ENCODE results near the gene KRT6B.
"Not testable (repeated sequence)": the region's sequence is repeated elsewhere in the genome, so short reads cannot be mapped to it uniquely, and the experiment has no call there.

KRT6B gene

DNA sequence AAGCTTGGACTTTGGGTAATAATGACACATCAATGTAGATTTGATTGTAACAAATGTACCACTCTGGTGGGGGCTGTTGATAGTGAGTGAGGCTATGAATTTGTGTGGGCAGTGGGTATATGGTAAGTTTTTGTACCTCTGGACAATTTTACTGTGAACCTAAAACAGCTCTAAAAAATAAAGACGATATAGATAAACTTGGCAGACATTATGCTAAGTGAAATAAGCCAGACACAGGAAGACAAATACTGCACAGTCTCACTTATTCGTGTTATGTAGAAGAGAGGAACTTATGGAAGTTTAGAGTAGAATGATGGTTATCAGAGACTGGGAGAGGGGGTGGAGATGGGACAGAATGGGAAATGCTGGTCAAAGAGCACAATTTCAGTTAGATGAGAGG, 13.0 kb upstream of the KRT6B start:
- DNase-seq: no peak

DNA sequence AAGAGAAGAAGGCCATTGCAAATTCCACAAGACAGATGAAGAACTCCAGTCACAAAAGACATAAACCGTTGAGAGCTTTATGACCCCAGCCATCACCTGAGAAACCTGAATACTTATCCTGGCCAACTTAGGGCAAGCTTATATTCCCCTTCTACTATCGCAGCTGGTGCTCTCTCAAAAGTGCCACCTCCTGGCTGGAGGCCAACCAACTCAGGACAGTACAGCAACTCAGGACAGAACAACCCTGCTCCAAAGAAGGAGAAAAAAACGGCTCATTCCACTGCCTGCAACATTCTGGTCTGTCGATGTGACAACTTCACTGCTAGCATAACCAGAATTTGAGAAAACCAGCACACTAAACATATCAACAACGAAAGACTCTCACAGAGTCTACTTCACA, 9.7 kb upstream of the KRT6B start:
- DNase-seq: no peak

DNA sequence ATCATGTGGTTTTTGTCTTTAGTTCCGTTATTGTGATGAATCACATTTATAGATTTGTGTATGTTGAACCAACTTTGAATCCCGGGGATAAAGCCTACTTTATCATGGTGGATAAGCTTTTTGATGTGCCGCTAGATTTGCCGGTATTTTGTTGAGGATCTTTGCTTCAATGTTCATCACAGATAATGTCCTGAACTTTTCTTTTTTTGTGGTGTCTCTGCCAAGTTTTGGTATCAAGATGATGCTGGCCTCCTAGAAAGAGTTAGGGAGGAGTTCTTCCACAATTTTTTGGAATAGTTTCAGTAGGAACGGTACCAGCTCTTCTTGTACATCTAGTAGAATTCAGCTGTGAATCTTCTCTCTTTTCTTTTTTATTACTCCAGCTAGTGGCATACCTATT, 6.9 kb upstream of the KRT6B start:
- DNase-seq: no peak

DNA sequence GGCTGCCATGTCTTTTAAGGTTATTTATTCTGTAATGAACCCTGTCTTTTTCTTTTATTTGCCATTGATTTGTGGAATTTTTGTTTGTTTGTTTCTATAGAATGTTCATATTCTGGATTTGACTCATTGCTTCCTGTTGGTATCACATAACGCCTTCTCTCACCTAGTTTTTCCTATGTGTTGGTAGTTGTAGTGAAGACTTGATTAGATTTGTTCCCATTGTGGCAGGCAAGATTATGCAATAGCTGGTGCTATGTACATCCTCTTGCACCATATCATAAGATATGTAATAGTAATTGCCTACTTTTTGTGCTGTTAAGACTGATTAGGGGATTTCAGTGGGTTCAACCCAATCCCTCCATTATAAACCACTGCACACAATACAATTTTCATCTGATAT, 3.9 kb upstream of the KRT6B start:
- DNase-seq: peak; percentile 6

DNA sequence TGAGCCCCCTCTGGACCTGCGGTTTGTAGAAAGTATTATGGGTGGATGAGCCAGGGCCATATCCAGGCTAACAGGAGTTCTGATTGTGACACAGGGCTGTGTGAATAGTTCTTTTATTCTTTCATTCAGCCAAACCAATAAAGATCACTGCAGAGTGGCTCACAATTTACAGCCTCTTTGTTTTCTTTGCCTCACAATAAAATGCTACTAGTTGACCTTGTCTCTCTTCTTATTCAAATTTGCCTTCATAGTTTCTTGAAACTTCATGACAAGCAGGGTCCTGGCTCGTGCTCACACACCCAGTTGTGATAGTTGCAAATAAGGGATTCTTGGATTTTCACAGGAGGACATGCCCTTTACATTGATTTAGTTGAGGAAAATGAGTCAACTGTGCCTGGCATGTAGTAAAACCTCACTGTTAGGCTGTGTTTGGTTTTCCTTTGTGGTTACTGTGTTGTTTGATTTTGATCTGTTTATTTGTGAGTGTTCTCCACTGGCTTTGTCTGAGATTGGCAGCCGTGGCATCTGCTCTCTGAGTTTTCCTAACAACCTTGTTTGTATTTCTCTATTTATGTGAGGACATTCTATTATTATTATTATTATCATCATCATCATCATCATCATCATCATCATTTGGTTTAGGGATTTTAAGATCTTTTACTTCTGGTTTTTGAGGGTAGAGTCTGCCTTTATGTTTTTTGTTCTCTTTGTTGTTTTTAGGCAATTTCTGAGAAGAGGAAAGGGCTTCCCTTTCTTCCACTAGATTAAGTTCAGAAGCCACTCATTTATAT, 2.7 kb upstream of the KRT6B start:
- peak; percentile 9 for DNase-seq

DNA sequence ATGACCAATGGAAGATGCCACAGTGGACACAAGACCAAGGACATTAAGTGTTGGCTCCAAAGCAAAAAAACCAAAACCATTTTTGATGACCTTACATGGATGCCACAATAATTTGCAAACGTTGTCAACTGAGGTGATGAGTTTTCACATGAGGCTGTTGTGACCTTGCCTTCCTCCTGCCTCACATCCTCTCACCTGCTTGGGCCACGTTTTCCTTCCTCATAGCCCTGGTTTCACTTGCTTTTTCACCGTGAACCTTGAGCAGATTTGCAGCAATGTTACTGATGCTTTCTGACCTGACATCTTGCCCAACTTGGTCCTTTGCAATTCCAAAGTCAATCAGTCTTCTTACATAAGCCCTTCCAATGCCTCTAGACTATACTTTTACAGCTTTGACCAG, 3.7 kb downstream of the KRT6B start:
- no peak for DNase-seq

DNA sequence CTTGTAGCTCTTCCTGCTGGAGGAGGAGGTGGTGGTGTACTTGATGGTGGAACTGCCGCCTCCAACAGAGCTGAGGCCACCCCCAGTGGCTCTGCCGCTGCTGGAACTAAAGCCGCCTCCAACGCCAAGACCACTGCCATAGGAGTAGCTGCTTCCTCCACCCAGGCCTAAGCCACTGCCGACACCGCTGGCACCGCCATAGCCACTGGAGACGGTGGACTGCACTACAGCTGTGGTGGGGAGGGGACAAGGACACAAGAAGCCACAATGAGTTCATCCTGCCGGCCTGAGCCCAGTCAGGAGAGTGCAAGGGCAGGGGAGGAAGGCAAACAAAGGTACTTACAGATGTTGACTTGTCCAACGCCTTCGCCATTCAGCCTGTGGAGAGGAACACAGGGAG, 4.8 kb downstream of the KRT6B start:
- not testable (repeated sequence) for DNase-seq

DNA sequence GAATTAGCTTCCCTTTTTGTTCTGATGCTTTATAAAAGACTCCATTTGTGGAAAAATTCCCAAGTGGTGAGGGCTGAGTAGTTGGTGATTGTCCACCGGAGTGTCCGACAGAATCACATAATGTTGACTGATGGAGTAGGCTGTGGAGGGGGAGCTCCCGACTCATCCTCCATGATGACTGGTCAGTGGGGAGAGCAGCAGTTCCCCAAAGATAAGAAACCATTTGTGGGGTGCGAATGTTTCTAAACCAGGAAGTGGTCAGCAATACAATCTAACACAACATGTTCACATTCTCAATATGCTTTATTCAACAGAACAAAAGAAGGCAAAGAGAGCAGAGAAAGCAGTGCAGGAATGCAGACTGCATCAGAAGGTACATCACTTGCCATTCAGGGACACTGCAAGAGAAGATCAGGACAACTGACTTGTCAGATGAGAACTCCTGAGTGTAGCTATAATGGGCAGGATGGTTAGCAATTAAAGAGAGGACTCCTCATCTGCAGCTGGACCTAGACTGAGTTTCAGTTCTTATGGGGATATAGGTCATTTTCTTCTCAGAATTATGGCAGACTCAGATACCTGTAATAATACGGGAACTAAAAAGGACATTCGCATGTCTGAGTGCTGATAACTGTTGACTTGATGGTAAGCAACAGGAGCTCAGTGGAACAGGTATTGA, 5.4 kb downstream of the KRT6B start:
- no peak for DNase-seq

DNA sequence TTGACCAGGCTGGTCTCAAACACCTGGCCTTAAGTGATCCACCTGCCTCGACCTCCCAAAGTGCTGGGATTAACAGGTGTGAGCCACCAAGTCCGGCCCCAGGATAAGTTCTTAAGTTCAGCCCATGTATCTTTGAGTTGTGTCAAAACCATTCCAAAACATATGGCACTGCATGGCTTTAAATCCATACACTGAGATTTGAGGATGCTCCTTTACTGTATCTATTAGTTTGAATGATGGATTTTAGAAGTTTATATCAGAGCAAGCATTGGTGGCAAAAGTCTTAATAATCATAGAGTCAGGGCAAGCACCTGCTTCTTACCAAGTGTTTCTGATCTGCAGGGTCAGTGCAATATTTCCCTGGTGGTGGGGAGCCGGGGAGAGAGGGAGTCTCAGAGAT, 6.1 kb downstream of the KRT6B start:
- no peak for DNase-seq

DNA sequence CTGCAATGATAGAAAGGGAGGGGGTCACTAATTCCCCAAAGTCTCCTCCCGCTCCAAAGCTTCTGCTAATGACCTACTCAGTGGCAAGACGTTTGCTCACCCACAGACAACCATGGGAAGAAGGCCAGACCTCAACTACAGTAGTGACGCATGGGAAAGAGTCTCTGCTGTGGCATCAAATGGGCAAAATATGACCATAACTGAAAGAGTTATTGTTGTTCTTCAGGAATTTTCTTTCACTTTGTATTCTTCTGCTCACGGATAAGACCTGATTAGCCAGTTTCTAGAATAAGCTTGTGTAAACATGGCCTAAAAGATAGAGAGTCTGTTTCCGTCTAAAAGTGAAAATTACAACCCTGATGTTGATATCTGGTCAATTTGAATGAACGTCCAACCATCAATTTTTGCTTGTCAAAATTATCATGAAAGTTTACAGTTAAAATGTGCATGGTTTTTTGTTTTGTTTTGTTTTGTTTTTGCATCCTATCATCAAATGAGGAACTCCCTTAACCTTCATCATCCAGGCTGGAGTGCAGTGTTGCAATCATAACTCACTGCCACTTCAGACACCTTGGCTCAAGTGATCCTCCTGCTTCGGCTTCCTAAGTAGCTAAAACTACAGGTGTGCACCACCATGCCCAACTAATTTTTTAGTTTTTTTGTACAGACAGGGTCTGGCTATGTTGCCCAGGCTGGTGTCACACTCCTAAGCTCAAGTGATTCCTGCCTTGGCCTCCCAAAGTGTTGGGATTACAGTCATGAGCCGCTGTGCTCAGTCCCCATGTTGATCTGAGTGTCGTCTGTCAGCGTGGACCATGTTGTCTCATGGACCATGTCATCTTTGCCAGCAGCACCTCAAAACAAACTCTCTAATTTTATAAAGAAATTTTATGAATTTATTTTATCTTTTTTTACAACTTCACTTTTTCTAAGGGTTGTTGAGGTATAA, 7.0 kb downstream of the KRT6B start:
- no peak for DNase-seq

DNA sequence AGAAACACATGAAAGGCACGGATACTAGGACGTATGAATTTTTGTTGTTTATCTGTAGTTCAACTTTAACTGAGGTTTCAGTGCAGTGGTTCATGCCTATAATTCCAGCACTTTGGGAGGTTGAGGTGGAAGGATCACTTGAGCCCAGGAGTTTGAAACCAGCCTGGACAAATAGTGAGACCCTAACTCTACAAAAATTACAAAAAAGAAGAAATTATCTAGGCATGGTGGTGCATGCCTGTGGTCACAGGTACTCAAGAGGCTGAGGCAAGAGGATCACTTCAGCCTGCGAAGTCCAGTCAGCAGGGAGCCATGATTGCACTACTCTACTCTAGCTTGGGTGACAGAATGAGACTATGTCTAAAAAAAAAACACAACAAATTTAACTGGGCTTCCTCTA, 8.0 kb downstream of the KRT6B start:
- DNase-seq: no peak

DNA sequence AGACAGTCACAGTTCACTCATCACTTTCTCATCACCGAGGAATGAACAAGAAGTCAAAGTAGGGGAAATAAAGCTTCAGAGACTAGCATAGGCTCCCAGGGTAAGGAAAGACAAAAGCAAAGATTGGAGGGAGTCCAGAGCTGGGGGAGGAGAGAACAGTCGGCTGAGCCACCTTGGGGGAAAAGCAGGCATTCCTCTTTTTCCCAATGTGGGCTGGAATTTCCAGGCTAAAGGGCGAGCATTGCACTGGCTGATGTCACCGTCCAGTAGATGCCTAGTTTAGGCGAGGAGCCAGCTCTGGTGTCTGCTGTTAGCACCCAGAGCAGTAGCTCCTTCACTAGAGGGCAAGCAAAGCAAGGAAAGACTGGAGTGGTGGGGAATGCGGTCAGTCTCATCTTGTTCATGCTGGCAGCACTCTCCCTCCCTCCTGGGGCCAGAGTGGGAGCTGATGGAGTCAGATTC, 9.3 kb downstream of the KRT6B start:
- DNase-seq: no peak

DNA sequence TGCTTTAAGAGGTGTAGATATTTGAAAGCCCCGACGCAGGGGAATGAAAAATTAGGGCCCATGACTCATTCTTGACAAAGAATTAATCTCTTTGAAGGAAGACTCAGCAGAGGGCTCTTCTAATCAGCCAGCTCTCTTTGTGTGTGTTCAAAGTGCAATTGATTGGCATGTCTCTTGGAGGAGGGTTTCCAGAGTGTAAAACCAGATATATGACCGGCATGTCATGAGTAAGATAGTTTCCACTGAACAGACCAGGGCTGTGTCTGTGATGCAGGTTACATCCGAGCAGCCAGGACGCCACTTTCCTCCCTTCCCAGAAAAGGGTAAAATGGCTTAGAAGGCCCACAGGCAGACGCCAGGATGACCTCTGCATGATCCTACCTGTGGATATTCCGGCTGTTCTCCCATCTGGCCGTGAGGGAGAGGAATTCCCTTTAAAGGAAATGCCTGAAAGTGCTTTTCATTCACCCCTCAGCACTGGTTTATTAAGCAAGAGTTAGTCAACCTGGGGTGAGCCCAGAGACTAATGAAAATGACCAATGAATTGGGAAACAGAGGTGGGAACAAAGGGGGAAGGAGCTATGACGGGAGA, 10.5 kb downstream of the KRT6B start:
- no peak for DNase-seq

DNA sequence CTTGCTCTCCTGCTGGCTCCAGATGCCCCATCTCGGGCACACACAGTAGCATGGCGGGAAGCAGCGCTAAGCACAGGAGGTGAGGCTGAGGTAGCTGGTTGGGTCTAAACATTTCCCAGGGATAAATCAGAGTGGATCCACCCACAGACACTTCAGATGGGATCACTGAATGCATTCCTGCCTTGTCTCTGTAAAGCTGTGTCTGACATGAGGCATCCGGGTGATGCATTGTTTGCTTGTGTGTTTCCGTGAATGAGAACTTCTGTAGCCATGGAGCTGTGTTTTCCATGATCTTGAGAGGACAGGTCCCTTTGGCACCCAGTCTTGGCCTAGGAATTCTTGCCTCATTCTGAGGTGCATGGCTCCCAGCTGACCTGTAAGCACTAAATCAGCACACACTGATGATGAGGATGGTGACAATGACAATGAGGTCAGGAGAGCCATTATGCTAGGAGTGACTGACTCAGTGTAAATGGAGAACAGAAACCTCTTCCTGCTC, 11.1 kb downstream of the KRT6B start:
- no peak for DNase-seq

DNA sequence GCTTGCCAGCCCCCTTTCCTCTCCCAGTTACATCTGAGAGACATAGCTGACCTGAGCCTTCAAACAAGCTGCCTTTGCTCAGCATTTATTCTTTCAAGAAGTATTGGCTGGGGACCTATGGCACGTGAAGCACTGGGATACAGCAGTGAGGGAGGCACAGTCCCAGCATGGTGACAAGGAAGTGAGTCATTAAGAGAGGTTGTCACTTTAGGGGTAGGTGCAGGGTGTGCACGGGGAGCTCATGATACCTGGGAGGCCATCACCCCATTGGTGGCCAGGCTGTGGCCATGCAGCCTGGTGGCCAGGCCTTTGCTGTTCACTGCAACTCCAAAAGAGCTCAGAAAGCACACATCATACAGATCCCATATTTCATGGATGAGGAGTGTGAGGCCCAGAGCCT, 12.1 kb downstream of the KRT6B start:
- no peak for DNase-seq

DNA sequence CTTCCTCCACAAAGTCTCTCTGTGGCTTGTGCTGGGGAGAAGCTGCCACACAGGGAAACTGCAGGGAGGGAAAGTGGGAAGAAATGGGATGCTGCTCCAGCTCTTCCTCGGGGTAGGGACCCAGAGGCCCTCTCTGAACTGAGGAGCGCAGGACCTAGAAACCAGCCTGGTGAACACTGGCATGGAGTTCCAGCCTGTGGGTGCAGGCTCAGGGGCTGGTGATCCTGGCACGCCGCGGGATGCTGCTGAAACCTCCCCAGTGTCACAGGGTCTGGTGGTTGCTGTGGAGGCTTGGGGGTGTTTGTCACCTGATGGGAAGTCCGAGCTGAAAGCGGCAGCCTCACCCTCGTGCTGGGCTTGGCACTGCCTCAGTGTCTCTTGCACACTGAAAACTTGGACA, 12.5 kb downstream of the KRT6B start:
- DNase-seq: no peak

DNA sequence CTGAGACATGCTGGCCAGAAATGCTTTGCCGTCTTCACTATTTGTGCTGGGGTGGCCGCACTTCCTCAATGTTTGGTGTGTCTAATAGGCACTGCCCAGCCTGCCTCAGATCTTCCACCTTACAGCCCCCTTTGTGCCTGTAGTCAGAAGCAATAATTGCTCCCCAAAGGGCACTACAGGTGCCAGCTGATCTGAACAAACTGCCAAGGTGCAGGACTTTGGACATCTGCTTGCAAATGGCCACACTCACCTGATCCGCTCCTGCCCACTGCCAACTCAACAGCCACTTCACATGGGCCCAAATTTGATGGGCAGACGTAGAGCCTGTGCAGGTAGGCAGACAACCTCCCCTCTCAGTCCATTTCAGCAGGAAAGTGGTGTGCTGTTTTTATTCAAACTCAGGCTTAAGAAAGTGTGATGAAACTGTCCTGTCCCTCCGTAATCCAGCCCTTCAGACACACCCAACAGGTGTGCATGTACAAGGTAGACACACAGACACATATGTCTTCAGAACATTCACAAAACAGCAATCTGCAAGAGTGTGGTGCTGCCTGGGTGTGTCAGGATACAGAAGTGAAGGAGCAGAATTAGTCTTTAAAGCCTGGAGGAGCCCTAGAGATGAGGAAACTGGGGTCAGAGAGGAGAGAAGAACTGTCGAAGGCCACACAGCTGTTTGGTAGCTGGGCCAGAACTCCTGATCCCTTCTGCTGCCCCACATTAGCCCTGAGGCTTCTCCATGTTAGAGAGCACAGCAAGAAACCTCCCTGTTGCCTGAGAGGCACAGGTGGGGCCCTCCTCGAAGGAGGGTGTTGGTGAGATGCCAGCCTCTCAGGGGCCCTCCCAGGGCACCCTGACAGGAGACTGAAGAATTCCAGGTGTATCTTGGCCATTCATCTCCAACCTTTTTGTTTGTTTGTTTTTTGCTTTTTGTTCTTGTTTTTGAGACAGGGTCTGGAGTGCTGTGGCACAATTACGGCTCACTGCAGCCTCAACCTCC, 13.3 kb downstream of the KRT6B start:
- no peak for DNase-seq

DNA sequence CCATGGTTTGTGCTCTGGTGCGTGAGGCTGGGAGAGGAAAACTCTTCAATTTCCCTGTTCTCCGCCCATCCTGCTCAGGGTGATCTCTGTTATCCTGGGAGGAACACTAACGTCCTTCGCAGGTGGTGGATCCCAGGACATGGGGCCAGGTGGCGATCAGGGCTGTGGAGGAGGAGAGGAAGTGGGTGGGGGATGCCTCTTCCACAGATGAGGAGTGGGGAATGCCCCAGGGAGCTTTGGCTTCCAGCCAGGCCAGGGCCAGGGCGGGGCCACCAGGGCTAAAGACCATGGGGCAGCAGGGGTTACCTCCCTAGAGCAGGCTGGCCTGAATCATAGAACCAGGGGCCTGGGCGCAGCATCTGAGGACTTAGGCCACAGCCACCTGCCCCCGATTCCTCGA, 14.4 kb downstream of the KRT6B start:
- no peak for DNase-seq

DNA sequence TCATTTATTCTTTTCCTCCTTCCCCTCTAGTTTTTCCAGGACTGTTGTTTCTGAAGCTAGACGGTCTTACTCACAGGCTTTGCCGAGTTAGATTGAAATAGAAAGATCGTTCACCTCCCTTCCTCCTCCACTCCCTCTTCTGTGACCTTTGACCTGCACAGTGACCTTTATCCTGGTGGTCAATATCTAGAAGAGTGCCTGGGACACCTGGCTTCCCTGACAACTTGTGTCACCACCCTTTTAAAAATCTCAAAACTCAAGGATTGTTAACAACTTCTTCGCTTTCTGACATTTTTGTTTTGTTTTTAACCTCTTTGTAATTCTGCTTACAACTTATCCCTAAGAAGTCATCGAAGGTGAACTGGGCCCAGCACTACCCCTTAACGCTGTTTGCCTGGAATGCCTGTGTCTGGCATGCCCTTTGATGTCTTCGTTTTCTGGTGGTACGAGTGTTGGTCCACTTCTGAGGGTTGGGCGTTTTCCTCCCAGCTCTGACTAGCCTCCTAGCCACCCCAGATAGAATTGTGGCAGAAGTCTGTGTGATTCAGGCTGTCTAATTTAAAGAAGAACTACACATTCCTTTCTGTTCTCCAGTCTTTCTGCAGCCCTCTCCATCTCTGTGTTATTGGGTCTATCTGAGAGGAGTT, 15.0 kb downstream of the KRT6B start:
- DNase-seq: no peak

DNA sequence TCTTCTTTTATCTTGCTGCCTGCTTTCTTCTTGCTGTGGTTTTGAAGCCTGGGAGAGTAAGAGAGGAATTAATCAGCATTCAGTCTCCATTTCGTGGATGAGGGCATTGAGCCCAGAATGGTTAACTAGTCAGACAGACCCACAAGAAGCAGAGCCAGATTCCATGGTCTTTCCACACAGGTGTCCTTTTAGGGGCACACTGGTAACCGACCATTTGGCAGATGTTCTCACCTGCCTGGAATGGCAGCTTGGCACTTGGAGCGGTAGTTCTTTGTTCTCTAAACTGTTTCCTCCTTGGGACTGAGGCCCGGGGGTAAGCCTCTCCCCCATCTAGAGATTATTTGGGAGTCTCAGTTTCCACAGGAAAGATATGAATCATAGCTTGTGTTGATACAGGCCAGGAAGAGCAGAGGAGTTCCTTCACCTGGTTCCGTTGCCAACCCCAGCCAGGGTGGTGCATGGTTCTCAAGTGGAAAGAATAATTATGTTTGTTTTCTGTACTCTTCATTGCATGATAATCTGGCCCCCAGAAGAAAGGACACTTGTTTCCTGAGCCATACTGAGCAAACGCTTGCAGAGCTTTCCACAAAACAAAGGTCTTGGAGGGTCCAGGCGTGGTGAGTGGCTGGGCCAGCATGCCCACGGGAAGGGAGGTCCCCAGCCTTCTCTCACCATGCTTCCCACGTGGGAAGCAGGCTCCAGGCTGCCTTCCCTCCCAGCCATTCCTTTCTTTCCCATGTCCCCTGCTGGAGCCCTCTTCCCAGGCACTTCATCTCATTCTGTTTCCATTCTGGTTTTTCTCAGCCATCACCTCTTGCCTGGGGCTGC, 15.7 kb downstream of the KRT6B start:
- DNase-seq: no peak
